ENCODE results near the gene ISY1. TPM values are rescaled to one million over a fixed set of nuclear protein-coding genes. Genes with fewer than 3 reads are reported as not detected.
"Not testable (repeated sequence)": the region's sequence is repeated elsewhere in the genome, so short reads cannot be mapped to it uniquely, and the experiment has no call there.

The ISY1 gene
- total RNA-seq, 1 donor from 2014 or later = 8.5 TPM

- no peak for ATAC-seq
- DNase-seq (ENCODE audit: low spot score) = no peak
Observed at GRCh38 chr3:129173206-129173605, 12.3 kb upstream of the ISY1 start.

- no peak for DNase-seq (ENCODE audit: low spot score)
- ATAC-seq = no peak
Observed at GRCh38 chr3:129166579-129167332, 5.9 kb upstream of the ISY1 start.

- ATAC-seq; DNase-seq (ENCODE audit: low spot score): not testable (repeated sequence)
Observed at GRCh38 chr3:129165594-129165993, 4.7 kb upstream of the ISY1 start.

- ATAC-seq (no peak), DNase-seq (ENCODE audit: low spot score) (no peak)
Observed at GRCh38 chr3:129164500-129164899, 3.6 kb upstream of the ISY1 start.

GRCh38 chr3:129162729-129163579 lies 2.1 kb upstream of the ISY1 start:
- DNase-seq (ENCODE audit: low spot score) = no peak
- ATAC-seq = no peak

GRCh38 chr3:129161860-129162271 lies 1.0 kb upstream of the ISY1 start:
- no peak for DNase-seq (ENCODE audit: low spot score)
- ATAC-seq = peak; percentile 29

GRCh38 chr3:129144786-129145185 lies 16.1 kb downstream of the ISY1 start:
- ATAC-seq (no peak), DNase-seq (ENCODE audit: low spot score) (peak; percentile 23)

GRCh38 chr3:129141011-129141410 lies 19.9 kb downstream of the ISY1 start:
- ATAC-seq; DNase-seq (ENCODE audit: low spot score): not testable (repeated sequence)

GRCh38 chr3:129139911-129140310 lies 21.0 kb downstream of the ISY1 start:
- DNase-seq (ENCODE audit: low spot score) (no peak), ATAC-seq (peak; percentile 51)

- DNase-seq (ENCODE audit: low spot score); ATAC-seq: not testable (repeated sequence)
Observed at GRCh38 chr3:129136275-129136674, 24.6 kb downstream of the ISY1 start.

- ATAC-seq = no peak
- no peak for DNase-seq (ENCODE audit: low spot score)
Observed at GRCh38 chr3:129132097-129132866, 28.6 kb downstream of the ISY1 start.

- ATAC-seq (peak; percentile 11), DNase-seq (ENCODE audit: low spot score) (no peak)
Observed at GRCh38 chr3:129131465-129132088, 29.3 kb downstream of the ISY1 start.

GRCh38 chr3:129130291-129130813 lies 30.5 kb downstream of the ISY1 start:
- no peak for DNase-seq (ENCODE audit: low spot score)
- ATAC-seq = peak; percentile 86

GRCh38 chr3:129128357-129129155 lies 32.3 kb downstream of the ISY1 start:
- ATAC-seq = no peak
- no peak for DNase-seq (ENCODE audit: low spot score)

- DNase-seq (ENCODE audit: low spot score) (no peak), ATAC-seq (no peak)
Observed at GRCh38 chr3:129126726-129127280, 34.1 kb downstream of the ISY1 start.

GRCh38 chr3:129123314-129124060 lies 37.4 kb downstream of the ISY1 start:
- peak; percentile 60 for DNase-seq (ENCODE audit: low spot score)

GRCh38 chr3:129122412-129123011 lies 38.4 kb downstream of the ISY1 start:
- no peak for DNase-seq (ENCODE audit: low spot score)
- ATAC-seq = no peak

More at GRCh38 chr3:129123314-129124060, 37.4 kb downstream of the ISY1 start:
- ATAC-seq = peak; percentile 7

GRCh38 chr3:129121792-129122411 lies 39.0 kb downstream of the ISY1 start, which contains the start of gene RAB43:
Gene RAB43, minus strand, starts transcription at chr3:129121804. Its CDS starts 315 bp downstream, at chr3:129121489.
- peak; percentile 71 for ATAC-seq
- DNase-seq (ENCODE audit: low spot score) = peak; percentile 97
